ENCODE results near the gene NES.

The NES gene

DNA sequence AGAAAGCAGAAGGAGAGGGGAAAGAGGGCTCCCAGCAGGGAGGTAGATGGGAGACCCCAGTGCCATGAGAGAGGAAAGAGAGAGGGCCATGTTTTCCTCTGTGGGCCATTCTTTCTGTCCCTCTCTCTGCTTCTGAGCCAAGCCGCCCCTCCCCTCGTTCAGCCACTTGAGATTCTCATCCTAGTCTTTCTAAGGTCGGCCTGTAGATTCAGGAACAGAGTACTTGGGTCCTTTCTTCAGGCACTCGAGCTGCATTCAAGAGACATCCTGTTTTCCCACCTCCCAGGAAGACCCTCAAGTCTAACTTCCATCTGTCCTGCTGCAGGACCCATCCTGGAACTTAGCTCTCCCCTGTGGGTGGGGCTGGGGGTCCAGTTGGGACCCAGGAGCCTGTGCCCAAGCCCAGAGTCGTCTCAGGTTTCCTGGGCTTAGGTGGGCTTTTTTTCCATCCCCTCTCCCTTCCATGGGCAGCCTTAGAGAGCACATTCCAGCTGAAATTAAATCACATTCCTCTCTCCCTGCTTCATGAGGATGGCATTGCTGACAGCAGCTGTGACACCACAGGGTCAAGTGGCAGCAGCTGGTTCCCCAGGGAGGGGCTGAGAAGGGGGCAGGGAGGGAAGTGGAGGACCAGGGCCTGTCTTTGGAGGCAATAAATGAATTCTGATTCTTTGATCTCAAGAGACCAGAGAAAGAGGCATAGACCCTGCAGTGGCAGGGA is 13.0 kb downstream of the NES start:
- H3K4me3 ChIP-seq (ENCODE audit: low read length in 2 of 2), result peak overlapping the region in 1 of 2 donors; percentile 9
- peak overlapping the region; percentile 15 for H3K4me2 ChIP-seq (ENCODE audit: insufficient read depth, low read length, poor library complexity, severe bottlenecking)
- H2AFZ ChIP-seq (ENCODE audit: low read length), result no peak overlapping the region
- peaks cover 4% of the 10 kb centered on the region for H3K79me1 ChIP-seq (ENCODE audit: low read depth, low read length)
- H2BK12ac ChIP-seq (ENCODE audit: low read length), result peak overlapping the region; percentile 89
- H2AK5ac ChIP-seq (ENCODE audit: low read depth, low read length), result peak overlapping the region; percentile 38
- peaks cover 72 to 82% of the 10 kb centered on the region in 2 donors for H3K4me1 ChIP-seq (ENCODE audit: control insufficient read depth in 2 of 2, insufficient read depth in 1 of 2, low read depth in 1 of 2, low read length in 2 of 2)
- peaks cover 0 to 1% of the 10 kb centered on the region in 2 donors for H3K36me3 ChIP-seq (replicated peaks in 1 of 2; ENCODE audit: control insufficient read depth in 2 of 2, insufficient read depth in 2 of 2, low read length in 2 of 2)
- no peak overlapping the region for H3K9ac ChIP-seq (ENCODE audit: low read depth, low read length, poor library complexity)
- no peak overlapping the region for H4K8ac ChIP-seq (ENCODE audit: low read depth, low read length)
- peak overlapping the region; percentile 77 for H2BK15ac ChIP-seq (ENCODE audit: low read length)
- peak overlapping the region; percentile 82 for H3K27ac ChIP-seq (replicated peaks; ENCODE audit: low read length)
- H3K4ac ChIP-seq (ENCODE audit: low read length), result no peak overlapping the region
- H3K27me3 ChIP-seq (ENCODE audit: control insufficient read depth in 3 of 3, insufficient read depth in 3 of 3, low read depth in 1 of 3, low read length in 3 of 3), result no peaks in the 10 kb centered on the region
- peak overlapping the region; percentile 44 for H3K18ac ChIP-seq (ENCODE audit: low read length)
- H2BK120ac ChIP-seq (ENCODE audit: low read depth, low read length), result peak overlapping the region; percentile 63
- H3K14ac ChIP-seq (ENCODE audit: low read length), result peak overlapping the region; percentile 66
- H4K91ac ChIP-seq (ENCODE audit: low read depth, low read length, poor library complexity), result no peak overlapping the region
- no peaks in the 10 kb centered on the region for H3K9me3 ChIP-seq (replicated peaks in 1 of 2; ENCODE audit: control insufficient read depth in 2 of 2, insufficient read depth in 1 of 2, low read depth in 1 of 2, low read length in 2 of 2)
- peak overlapping the region; percentile 25 for H2BK5ac ChIP-seq (ENCODE audit: low read length)
- peak overlapping the region; percentile 16 for H3K23ac ChIP-seq (ENCODE audit: low read depth, low read length, poor library complexity)
- no CpG with 5 or more reads among the region's 5 CpGs for WGBS, 2 donors (ENCODE audit: extremely low coverage in 2 of 2, insufficient read length in 2 of 2, insufficient replicate concordance in 1 of 2)
- no peak for DNase-seq (ENCODE audit: low spot score)

DNA sequence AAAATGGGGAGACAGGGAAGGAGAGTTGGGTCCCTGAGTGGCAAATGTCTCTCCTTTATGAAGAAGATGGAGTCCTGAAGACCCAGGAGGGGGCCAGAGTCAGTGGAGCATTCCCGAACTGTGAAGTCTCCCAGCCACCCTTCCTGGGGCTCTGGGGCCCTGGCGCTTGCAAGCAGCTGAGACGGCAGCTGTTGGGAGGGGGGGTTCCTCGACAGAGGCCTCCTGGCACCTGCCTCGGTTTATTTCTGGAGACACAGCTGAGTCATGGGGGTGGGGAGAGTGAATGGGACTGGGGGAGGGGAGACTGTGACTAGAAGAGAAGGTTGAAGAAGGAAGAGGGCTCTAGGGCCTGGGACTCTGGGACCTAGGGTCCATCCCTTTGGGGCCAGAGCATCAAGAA is 14.0 kb downstream of the NES start:
- H3K36me3 ChIP-seq (replicated peaks in 1 of 2; ENCODE audit: control insufficient read depth in 2 of 2, insufficient read depth in 2 of 2, low read length in 2 of 2), result peaks cover 0 to 1% of the 10 kb centered on the region in 2 donors
- H3K4me2 ChIP-seq (ENCODE audit: insufficient read depth, low read length, poor library complexity, severe bottlenecking), result no peak overlapping the region
- H3K18ac ChIP-seq (ENCODE audit: low read length), result peak overlapping the region; percentile 84
- H3K27me3 ChIP-seq (ENCODE audit: control insufficient read depth in 3 of 3, insufficient read depth in 3 of 3, low read depth in 1 of 3, low read length in 3 of 3), result peaks cover 0 to 5% (median 0%) of the 10 kb centered on the region in 3 experiments
- DNase-seq (ENCODE audit: low spot score), result no peak
- WGBS, 2 donors (ENCODE audit: extremely low coverage in 2 of 2, insufficient read length in 2 of 2, insufficient replicate concordance in 1 of 2), result no CpG with 5 or more reads among the region's 5 CpGs
- H3K9me3 ChIP-seq (replicated peaks in 1 of 2; ENCODE audit: control insufficient read depth in 2 of 2, insufficient read depth in 1 of 2, low read depth in 1 of 2, low read length in 2 of 2), result no peaks in the 10 kb centered on the region
- peak overlapping the region; percentile 62 for H2BK15ac ChIP-seq (ENCODE audit: low read length)
- no peak overlapping the region for H2BK120ac ChIP-seq (ENCODE audit: low read depth, low read length)
- H3K14ac ChIP-seq (ENCODE audit: low read length), result no peak overlapping the region
- no peak overlapping the region for H3K4me3 ChIP-seq (ENCODE audit: low read length in 2 of 2)
- peak overlapping the region; percentile 38 for H2AK5ac ChIP-seq (ENCODE audit: low read depth, low read length)
- H2AFZ ChIP-seq (ENCODE audit: low read length), result no peak overlapping the region
- H4K8ac ChIP-seq (ENCODE audit: low read depth, low read length), result no peak overlapping the region
- peaks cover 65 to 73% of the 10 kb centered on the region in 2 donors for H3K4me1 ChIP-seq (ENCODE audit: control insufficient read depth in 2 of 2, insufficient read depth in 1 of 2, low read depth in 1 of 2, low read length in 2 of 2)
- H2BK5ac ChIP-seq (ENCODE audit: low read length), result peak overlapping the region; percentile 25
- H3K4ac ChIP-seq (ENCODE audit: low read length), result no peak overlapping the region
- H3K9ac ChIP-seq (ENCODE audit: low read depth, low read length, poor library complexity), result no peak overlapping the region
- H4K91ac ChIP-seq (ENCODE audit: low read depth, low read length, poor library complexity), result no peak overlapping the region
- no peak overlapping the region for H3K23ac ChIP-seq (ENCODE audit: low read depth, low read length, poor library complexity)
- H2BK12ac ChIP-seq (ENCODE audit: low read length), result peak overlapping the region; percentile 14
- peak overlapping the region; percentile 82 for H3K27ac ChIP-seq (replicated peaks; ENCODE audit: low read length)
- H3K79me1 ChIP-seq (ENCODE audit: low read depth, low read length), result peaks cover 4% of the 10 kb centered on the region

DNA sequence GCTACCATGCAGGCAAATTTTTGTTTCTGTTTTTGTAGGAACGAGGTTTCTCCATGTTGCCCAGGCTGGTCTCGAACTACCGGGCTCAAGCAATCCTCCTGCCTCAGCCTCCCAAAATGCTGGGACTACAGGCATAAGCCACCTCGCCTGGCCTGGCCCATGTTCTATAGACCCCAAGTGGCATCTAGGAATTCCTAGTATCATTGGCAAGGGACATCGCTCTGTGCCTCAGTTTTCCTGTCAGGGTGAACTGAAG is 14.5 kb downstream of the NES start:
- no peak for DNase-seq (ENCODE audit: low spot score)
- Histone ChIP-seq H3K14ac (ENCODE audit: low read length) (no peak overlapping the region), H3K18ac (ENCODE audit: low read length) (peak overlapping the region; percentile 73), H3K4me2 (ENCODE audit: insufficient read depth, low read length, poor library complexity, severe bottlenecking) (no peak overlapping the region), H3K27ac (replicated peaks; ENCODE audit: low read length) (peak overlapping the region; percentile 50), H3K4me1 (ENCODE audit: control insufficient read depth in 2 of 2, insufficient read depth in 1 of 2, low read depth in 1 of 2, low read length in 2 of 2) (peaks cover 61 to 73% of the 10 kb centered on the region in 2 donors), H2AFZ (ENCODE audit: low read length) (no peak overlapping the region), H3K79me1 (ENCODE audit: low read depth, low read length) (peaks cover 4% of the 10 kb centered on the region), H2BK15ac (ENCODE audit: low read length) (peak overlapping the region; percentile 62), H2BK120ac (ENCODE audit: low read depth, low read length) (no peak overlapping the region), H3K9me3 (replicated peaks in 1 of 2; ENCODE audit: control insufficient read depth in 2 of 2, insufficient read depth in 1 of 2, low read depth in 1 of 2, low read length in 2 of 2) (no peaks in the 10 kb centered on the region), H3K27me3 (ENCODE audit: control insufficient read depth in 3 of 3, insufficient read depth in 3 of 3, low read depth in 1 of 3, low read length in 3 of 3) (peaks cover 0 to 10% (median 0%) of the 10 kb centered on the region in 3 experiments), H3K4ac (ENCODE audit: low read length) (peak overlapping the region; percentile 39), H3K23ac (ENCODE audit: low read depth, low read length, poor library complexity) (no peak overlapping the region), H3K4me3 (ENCODE audit: low read length in 2 of 2) (no peak overlapping the region), H2BK5ac (ENCODE audit: low read length) (no peak overlapping the region), H3K36me3 (replicated peaks in 1 of 2; ENCODE audit: control insufficient read depth in 2 of 2, insufficient read depth in 2 of 2, low read length in 2 of 2) (no peaks in the 10 kb centered on the region), H2AK5ac (ENCODE audit: low read depth, low read length) (peak overlapping the region; percentile 84), H4K8ac (ENCODE audit: low read depth, low read length) (no peak overlapping the region), H4K91ac (ENCODE audit: low read depth, low read length, poor library complexity) (no peak overlapping the region), H3K9ac (ENCODE audit: low read depth, low read length, poor library complexity) (no peak overlapping the region), H2BK12ac (ENCODE audit: low read length) (no peak overlapping the region)
- WGBS, 2 donors (ENCODE audit: extremely low coverage in 2 of 2, insufficient read length in 2 of 2, insufficient replicate concordance in 1 of 2), result no CpG with 5 or more reads among the region's 5 CpGs

DNA sequence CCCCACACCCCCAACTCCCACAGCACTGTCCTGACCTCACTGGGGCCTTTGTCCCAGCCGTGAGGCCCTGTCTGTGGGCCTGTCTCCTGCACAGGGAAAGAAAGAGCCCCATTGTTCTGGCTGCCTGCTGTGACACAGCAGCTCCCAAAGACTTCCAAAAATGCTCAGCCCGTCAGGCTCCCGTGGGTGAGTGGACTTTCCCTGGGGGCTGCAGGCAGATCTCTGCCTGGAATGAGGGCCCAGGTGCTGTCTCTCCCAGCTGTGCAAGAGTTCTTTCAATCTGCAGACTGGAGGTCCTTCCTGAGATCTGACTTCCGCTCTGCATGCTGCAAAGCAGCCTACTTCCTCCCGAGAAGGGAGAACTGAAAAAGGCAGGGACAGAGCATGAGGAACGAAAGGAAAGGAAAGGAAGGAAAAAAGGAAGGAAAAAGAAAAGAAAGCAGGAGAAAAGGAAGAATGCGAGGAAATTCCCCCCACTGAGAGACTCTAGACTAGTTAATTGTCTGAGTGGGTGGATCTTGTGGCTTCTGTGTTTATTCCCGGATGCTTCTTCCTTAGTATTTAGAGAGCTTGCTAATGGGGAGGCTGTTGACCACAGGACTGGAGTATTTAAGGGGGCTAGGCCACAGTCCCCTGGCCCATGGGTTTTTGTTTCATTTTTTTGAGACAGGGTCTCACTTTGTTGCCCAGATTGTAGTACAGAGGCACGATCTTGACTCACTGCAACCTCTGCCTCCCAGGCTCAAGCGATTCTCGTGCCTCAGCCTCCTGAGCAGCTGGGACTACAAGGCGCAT is 15.0 kb downstream of the NES start:
- H3K4me1 ChIP-seq (ENCODE audit: control insufficient read depth in 2 of 2, insufficient read depth in 1 of 2, low read depth in 1 of 2, low read length in 2 of 2), result peaks cover 59 to 70% of the 10 kb centered on the region in 2 donors
- no peak overlapping the region for H4K91ac ChIP-seq (ENCODE audit: low read depth, low read length, poor library complexity)
- no peak overlapping the region for H3K23ac ChIP-seq (ENCODE audit: low read depth, low read length, poor library complexity)
- H2AK5ac ChIP-seq (ENCODE audit: low read depth, low read length), result peak overlapping the region; percentile 84
- H3K9ac ChIP-seq (ENCODE audit: low read depth, low read length, poor library complexity), result no peak overlapping the region
- no peak overlapping the region for H2BK12ac ChIP-seq (ENCODE audit: low read length)
- H3K36me3 ChIP-seq (replicated peaks in 1 of 2; ENCODE audit: control insufficient read depth in 2 of 2, insufficient read depth in 2 of 2, low read length in 2 of 2), result no peaks in the 10 kb centered on the region
- peak overlapping the region; percentile 2 for H2AFZ ChIP-seq (ENCODE audit: low read length)
- peak overlapping the region; percentile 95 for H2BK120ac ChIP-seq (ENCODE audit: low read depth, low read length)
- H3K27me3 ChIP-seq (ENCODE audit: control insufficient read depth in 3 of 3, insufficient read depth in 3 of 3, low read depth in 1 of 3, low read length in 3 of 3), result peaks cover 0 to 14% (median 0%) of the 10 kb centered on the region in 3 experiments
- H3K4me3 ChIP-seq (ENCODE audit: low read length in 2 of 2), result peak overlapping the region in 1 of 2 donors; percentile 50
- H3K14ac ChIP-seq (ENCODE audit: low read length), result no peak overlapping the region
- H3K4me2 ChIP-seq (ENCODE audit: insufficient read depth, low read length, poor library complexity, severe bottlenecking), result no peak overlapping the region
- peak overlapping the region; percentile 70 for H3K27ac ChIP-seq (replicated peaks; ENCODE audit: low read length)
- H3K9me3 ChIP-seq (replicated peaks in 1 of 2; ENCODE audit: control insufficient read depth in 2 of 2, insufficient read depth in 1 of 2, low read depth in 1 of 2, low read length in 2 of 2), result no peaks in the 10 kb centered on the region
- no peak overlapping the region for H4K8ac ChIP-seq (ENCODE audit: low read depth, low read length)
- no CpG with 5 or more reads among the region's 12 CpGs for WGBS, 2 donors (ENCODE audit: extremely low coverage in 2 of 2, insufficient read length in 2 of 2, insufficient replicate concordance in 1 of 2)
- DNase-seq (ENCODE audit: low spot score), result no peak
- peak overlapping the region; percentile 58 for H3K4ac ChIP-seq (ENCODE audit: low read length)
- H2BK5ac ChIP-seq (ENCODE audit: low read length), result peak overlapping the region; percentile 89
- peak overlapping the region; percentile 73 for H3K18ac ChIP-seq (ENCODE audit: low read length)
- H2BK15ac ChIP-seq (ENCODE audit: low read length), result peak overlapping the region; percentile 62
- H3K79me1 ChIP-seq (ENCODE audit: low read depth, low read length), result peaks cover 4% of the 10 kb centered on the region

Measured in neuronal stem cell (in vitro differentiated cells).